ACHN (cell line): ENCODE results near the gene SYNRG.

Source experiments
- DNase-seq: peaks from one replicate; pipeline ENCODE4 v3.0.0-alpha.2; 2015
- in situ Hi-C: cut with HindIII; loops from 2 replicates; pipeline ENCODE4 v1.10.0; 2017; ENCODE audit warnings: low sequenced_read_pairs, low pct_ligation_motif_present, low pct_unique_long_range_greater_than_20kb

SYNRG gene

DNA sequence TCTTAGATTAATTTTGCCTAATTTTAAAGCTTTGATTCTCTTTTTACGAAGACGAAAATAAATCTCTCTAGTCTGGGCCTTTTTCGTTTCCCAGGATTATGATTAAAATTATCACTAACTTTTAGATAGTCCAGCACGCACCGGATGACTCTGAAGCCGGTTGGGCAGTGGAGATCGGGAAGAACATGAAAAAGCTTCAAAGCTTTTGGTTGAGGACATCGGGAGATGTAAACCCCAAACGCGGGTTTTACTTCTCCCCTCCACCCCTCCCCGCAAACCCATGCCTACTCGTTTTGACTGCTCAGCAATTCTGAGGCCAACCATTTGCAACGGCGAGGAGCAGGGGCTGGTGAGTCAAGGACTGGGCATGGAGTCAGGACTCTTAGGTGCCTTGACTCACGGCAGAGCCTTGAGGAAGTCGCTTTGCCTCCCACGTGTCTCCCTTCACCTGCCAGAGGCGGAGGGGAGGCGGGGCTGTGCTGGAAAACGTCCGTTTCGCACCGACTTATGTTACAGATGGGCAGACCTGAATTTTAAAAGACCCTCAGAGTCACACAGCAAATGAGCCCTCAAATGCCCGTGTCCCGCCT, 120.5 kb downstream of the SYNRG start:
- DNase-seq, result peak; percentile 99

DNA sequence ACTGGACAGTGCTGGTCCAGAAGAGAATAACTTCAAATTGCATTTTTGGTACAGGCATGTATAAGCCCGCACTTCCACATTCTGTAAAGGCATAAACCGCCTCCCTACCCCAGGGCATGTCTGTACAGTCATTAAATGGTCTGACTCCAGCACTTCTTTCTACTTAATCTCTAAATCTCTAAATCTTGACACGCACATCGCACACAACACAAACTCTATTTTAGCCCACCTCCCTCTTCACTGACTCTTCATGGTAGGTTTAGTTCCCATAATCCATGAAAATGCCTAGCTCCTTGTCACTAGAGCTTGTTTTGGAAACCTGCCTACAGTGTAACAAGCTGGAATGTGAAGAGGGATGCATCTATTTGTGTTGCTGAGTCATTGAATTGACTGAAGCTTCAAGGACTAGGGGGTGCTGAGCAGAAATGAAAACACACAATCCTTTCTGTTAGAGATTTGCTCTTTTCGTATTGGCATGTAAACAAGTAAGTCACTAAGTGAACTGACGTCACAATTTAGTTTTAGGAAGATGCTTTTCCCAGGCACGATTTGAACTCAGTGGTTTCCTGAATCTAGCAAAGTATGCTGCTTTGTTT, 121.1 kb downstream of the SYNRG start:
- peak; percentile 94 for DNase-seq

More for the DNA sequence above, 120.5 kb downstream of the SYNRG start:
- in situ Hi-C loops, result no loop called here

DNA sequence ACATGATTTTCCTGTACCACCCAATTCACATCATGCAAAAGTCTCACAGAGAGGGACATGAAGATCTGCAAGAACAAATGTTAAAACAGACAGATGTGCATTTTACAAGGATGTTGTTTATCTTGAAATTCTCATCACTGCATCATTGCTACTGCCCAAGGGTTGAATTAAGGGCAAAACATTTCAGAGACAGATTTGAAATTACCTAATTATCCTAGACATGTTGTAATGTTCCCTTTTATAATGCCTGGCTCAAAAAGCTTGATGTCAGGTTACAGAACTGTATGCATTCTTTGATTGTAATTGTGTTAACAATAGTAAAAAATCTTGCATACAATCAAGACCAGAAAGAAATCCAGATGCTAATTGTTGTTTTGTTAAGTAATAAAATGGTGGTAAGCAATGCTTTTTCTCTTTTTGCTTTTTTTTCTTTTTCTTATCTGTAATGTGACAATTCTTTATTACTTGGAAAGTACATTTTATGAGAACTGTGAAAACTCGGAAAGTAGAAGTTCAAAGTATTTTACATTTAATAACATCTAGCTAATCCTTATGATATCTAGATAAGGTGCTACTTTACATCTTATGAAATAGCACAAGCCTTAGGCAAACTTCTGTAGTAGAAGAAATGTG, 123.2 kb downstream of the SYNRG start:
- DNase-seq, result no peak
- in situ Hi-C loops, result no loop called here

More for the DNA sequence above, 121.1 kb downstream of the SYNRG start:
- in situ Hi-C loops, result no loop called here

DNA sequence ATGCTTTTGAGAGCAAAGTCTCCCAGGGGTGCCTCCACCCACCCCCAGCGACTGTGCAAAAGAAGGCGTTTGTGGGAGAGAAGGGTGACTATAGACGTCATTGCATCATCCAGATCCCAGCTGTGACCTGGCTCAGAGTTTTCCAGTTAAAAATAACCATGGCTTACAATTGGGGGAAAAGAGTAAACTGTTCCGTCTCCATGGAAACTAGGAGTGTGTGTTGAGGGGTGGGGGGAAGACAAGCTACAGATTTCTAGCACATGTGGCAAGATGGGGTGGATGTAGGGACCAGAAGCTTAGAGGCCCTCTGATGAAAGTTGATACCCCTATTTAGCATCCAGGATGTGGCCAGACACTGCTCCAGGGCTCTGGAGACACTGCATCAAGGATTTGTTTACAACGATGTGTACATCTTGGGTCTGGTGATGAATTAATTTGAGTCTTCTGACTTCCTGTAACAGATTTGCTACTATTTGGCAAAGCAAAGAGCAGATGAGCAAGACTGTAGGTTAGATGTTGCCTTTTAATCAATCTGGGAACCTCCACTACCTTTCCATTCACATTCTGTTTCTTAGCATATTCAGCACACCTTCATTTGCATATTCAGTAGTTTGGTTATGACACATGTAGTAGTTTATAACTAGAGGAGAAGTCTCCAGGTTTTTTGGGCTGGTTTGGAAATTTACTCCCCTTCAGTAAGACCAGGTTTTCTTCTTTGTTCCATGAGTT, 125.7 kb downstream of the SYNRG start:
- in situ Hi-C loops, result no loop called here
- no peak for DNase-seq

DNA sequence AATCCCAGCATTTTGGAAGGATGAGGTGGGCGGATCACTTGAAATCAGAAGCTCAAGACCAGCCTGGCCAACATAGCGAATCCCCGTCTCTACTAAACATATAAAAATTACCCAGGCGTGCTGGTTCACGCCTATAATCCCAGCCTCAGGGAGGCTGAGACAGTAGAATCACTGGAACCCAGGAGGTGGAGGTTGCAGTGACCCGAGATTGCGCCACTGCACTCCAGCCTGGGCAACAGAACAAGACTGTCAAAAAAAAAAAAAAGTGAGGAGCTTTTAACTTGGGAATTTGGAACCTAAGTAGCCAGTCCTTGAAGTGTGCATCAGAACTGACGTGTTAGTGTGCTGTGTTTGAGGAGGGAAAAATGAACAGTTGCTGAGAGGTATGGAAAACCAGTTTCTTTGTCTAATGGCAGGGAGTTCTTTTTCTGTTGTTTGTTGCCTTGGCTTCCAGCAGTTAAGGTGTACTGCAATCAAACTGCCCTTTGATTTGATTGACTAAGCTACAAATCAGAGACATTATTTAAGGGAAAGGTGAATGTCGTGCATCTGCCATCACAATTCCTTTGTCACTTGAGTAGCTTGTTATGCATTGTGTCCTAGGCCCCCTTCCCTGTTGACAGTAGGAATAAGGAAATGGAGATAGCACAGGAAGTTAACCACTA, 128.1 kb downstream of the SYNRG start:
- no peak for DNase-seq

DNA sequence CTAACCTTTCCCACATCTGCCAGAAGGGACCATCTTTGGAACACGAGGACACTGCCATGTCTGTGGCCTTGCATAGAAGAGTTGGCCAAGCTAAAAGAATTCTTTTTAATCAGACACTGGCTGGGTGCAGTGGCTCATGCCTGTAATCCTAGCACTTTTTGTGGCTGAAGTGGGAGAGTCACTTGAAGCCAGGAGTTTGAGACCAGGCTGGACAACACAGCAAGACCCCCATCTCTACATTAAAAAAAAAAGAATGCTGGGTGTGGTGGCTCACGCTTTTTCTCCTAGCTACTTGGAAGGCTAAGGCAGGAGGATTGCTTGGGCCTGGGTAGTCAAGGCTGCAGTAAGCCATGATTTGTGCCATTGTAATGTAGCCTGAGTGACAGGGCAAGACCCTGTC, 128.8 kb downstream of the SYNRG start:
- in situ Hi-C loops, result no loop called here
- DNase-seq, result no peak

More for the DNA sequence above, 128.1 kb downstream of the SYNRG start:
- in situ Hi-C loops, result no loop called here

DNA sequence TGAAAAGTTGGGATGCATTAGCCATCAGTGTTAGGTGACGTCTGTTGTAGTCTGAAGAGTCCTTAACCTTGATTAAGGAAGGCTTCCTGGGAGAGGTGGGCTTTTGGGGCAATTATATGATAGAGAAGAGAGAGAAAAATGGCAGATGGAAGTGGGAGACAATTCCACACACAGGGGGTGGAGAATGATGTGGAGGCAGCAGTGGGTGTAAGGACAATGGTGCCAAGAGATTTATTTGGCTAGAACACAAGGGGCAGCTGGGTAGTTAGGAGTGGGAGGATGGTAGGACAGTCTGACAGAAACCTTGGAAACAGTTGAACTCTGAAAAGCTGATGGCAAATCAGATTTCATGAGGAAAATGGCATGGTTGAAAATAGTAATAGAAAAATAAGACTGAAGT, 130.2 kb downstream of the SYNRG start:
- DNase-seq, result no peak
- in situ Hi-C loops, result no loop called here

DNA sequence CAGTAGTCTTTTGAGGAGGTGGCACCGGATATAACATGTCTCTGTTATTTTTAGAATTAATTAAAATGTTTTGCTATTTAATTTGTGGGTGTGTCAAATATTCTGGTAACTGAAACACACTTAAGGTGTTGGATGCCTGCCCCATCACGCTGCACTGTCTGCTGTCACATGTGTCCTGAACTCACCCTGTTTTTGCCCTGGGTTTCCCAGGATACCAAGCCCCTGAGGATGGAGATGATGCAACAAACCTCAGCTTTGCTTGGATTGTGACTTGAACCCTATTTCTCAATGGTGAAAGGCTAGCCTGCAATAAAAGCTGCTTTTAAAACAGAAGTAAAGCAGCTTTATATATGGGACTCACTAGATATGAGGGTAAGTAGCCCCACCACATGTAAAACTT, 131.0 kb downstream of the SYNRG start:
- DNase-seq, result no peak
- in situ Hi-C loops, result no loop called here

DNA sequence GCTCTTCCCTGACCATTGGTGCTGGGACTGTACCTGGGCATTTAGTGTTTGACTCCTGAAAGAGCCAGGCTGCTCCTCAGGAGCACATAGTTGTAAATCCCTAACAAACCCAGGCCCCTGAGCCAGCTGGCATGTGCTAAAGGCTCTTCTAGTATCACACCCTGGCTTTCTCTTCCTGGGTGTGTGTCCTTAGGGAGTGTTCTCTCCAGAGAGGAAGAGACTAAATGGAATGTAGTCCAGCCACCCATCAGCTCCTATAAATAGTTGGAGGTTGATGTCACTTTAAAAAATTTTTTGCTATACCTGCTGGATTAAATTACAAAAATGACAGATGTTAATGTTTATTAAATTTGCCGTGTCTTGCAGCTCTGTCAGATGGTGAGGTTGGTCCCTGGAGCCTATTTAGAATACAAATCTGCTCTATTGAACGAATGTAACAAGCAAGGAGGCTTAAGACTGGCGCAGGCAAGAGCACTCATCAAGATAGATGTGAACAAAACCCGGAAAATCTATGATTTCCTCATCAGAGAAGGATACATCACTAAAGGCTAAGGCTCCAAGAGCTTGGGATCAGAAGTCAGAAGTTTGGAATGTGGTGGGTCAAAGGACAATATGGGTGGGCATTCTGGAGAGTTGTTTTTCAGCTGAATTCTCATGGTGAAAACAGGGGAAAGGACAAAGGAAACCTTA, 132.6 kb downstream of the SYNRG start:
- DNase-seq, result no peak
- in situ Hi-C loops, result no loop called here

DNA sequence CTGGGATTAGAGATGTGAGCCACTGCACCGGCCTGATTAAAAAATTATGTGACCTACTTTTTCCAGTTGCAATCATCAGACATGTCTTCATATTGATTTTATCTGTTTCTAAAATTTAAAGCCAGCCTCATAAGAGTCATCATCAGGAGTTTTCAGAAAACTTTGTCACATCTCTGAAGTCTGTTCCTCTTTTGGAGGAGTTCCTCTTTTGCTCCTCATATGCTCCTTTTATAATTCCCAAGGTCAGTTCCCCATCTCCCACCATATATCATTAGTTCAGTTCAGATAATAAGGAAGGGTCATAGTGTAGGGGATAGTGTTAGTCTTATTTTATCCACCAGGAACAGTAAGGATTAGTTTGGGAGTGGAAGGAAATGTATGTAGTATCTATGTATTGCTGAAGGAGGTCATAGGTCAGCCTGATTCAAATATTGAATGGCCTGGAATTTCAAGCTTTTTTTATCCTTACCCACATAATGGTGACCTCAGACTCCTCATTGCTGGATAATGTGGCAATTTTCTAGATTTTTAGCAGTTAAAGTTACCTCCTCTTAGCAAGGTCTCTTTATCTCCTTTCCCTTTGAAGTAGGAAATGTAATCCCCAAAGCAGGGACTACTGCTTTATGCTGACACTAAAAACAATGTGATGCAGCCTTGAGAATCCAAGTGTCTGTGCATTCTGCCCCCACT, 133.3 kb downstream of the SYNRG start:
- no peak for DNase-seq
- in situ Hi-C loops, result no loop called here

DNA sequence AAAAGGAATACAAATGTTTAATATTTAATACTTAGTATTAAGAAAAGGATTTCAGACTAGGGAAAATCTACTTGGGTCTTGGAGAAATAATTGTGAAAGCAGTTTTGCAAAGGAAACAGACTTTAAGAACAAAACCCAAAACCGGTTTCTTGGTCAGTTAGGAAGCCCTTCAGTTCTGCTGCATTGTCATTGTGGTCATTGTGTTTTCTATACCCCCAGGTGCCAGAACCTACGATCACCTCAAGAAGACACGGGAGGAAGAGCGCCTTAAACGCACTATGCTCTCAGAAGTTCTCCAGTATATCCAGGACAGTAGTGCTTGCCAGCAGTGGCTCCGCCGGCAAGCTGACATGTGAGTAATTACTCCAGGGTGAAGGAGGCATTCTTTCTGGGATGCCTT, 139.0 kb downstream of the SYNRG start:
- DNase-seq, result no peak
- in situ Hi-C loops, result no loop called here

DNA sequence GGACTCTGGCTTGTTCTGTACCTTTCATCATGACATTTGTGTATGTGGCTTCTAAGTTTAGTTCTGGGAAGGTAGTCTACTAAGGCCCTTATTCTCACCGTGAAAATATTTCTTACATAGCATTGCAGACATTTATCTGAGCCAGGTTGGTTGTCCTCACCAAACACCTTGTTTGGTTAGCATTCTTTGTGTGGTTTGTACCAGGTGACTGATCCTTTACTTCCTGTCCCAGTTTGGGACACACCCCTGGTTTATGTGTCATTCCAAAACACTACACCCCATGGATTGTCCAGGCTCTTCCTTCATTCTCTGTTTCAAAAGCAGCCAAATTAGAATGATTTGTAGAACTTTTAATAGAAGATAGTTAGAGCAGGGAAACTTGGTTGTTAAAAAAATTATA, 142.7 kb downstream of the SYNRG start:
- DNase-seq, result no peak
- in situ Hi-C loops, result no loop called here

DNA sequence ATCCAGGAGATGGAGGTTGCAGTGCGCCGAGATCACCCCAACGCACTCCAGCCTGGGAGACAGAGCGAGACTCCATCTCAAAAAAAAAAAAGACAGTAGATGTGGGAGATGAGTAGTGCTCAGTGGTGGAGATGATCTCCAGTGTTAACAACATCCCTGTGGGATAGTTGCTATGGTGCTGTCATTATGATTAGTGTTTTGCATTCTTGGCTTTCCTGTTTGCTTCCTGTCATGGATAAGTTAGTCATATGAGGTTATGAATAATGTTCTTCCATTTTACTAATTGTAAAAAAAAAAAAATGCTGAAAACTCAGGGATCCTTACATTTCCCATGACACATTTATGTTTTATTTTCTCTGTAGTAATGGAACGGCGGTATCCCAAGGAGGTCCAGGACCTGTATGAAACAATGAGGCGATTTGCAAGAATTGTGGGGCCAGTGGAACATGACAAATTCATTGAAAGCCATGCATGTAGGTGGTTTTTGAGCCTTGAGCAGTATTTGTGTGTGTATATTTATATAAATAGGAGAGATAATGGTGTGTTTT, 144.1 kb downstream of the SYNRG start:
- in situ Hi-C loops, result no loop called here
- no peak for DNase-seq
